ENCODE results near the gene EXOC1.

The EXOC1 gene

GRCh38 chr4:55902677-55903076, 49.2 kb downstream of the EXOC1 start:
- H3K9ac ChIP-seq: no peak overlapping the region
- TF ChIP-seq Cebpa-rat (IDR thresholded peaks at IDR 0.05): no peak

GRCh38 chr4:55903577-55903976, 50.1 kb downstream of the EXOC1 start:
- Histone ChIP-seq H3K4me3 (no peak overlapping the region), H3K4me2 (no peak overlapping the region), H4K20me1 (no peaks in the 10 kb centered on the region), H3K9ac (no peak overlapping the region), H3K27ac (no peak overlapping the region), H3K36me3 (peaks cover 41% of the 10 kb centered on the region), H3K9me3 (no peaks in the 10 kb centered on the region), H3K4me1 (no peaks in the 10 kb centered on the region), H3K27me3 (no peaks in the 10 kb centered on the region)
- no peak for TF ChIP-seq Cebpa-rat (IDR thresholded peaks at IDR 0.05)

More at GRCh38 chr4:55902677-55903076, 49.2 kb downstream of the EXOC1 start:
- H3K36me3 ChIP-seq: peaks cover 46% of the 10 kb centered on the region
- no peaks in the 10 kb centered on the region for H3K9me3 ChIP-seq
- no peaks in the 10 kb centered on the region for H4K20me1 ChIP-seq
- no peak overlapping the region for H3K27ac ChIP-seq
- no peaks in the 10 kb centered on the region for H3K4me1 ChIP-seq
- no peaks in the 10 kb centered on the region for H3K27me3 ChIP-seq
- no peak overlapping the region for H3K4me2 ChIP-seq
- H3K4me3 ChIP-seq: no peak overlapping the region

DNA sequence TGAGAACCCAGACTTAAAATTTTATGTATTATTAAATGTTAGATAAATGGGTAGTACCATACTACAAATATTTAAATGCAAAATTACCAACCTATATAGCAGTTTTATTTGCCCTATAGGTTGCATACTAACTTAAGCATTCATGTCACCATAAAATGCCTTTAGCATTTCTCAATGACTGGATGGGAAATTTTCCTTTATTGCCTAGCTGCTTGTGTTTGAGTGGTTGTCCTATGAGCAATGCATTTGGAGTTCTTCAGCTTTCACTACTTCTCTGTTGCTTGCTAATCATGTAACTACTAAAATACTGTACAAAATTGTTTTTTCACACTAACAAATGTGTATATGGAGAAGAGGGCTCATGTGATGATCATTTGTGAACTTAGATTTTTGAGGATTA, 51.1 kb downstream of the EXOC1 start:
- no peaks in the 10 kb centered on the region for H3K4me1 ChIP-seq
- no peaks in the 10 kb centered on the region for H3K27me3 ChIP-seq
- H3K4me3 ChIP-seq: no peak overlapping the region
- H3K27ac ChIP-seq: no peak overlapping the region
- TF ChIP-seq Cebpa-rat (IDR thresholded peaks at IDR 0.05): no peak
- H4K20me1 ChIP-seq: no peaks in the 10 kb centered on the region
- no peak overlapping the region for H3K4me2 ChIP-seq
- H3K36me3 ChIP-seq: peaks cover 41% of the 10 kb centered on the region
- H3K9me3 ChIP-seq: no peaks in the 10 kb centered on the region
- H3K9ac ChIP-seq: no peak overlapping the region

DNA sequence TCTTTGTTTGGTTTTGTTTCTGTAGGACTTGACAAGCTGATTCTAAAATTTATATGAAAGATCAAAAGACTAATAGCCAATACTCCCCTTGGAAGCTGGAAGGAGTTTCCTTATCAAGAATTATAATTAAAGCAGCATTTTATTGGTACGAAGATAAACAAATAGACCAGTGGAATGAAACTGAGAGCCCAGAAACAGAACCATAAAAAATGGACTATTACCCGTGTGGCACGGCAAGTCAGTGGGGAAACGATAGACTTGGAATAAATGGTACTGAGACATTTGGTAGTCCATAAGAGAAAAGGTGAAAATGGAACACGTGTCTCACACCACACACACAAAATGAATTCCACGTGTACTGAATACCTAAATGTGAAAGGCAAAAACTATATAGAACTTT, 52.9 kb downstream of the EXOC1 start:
- H3K4me1 ChIP-seq: no peaks in the 10 kb centered on the region
- H3K27me3 ChIP-seq: no peaks in the 10 kb centered on the region
- H3K4me2 ChIP-seq: no peak overlapping the region
- no peak overlapping the region for H3K4me3 ChIP-seq
- H3K27ac ChIP-seq: no peak overlapping the region
- H3K36me3 ChIP-seq: peaks cover 33% of the 10 kb centered on the region
- no peak for TF ChIP-seq Cebpa-rat (IDR thresholded peaks at IDR 0.05)
- H4K20me1 ChIP-seq: no peaks in the 10 kb centered on the region
- no peak overlapping the region for H3K9ac ChIP-seq
- no peaks in the 10 kb centered on the region for H3K9me3 ChIP-seq

GRCh38 chr4:55906989-55907388, 53.5 kb downstream of the EXOC1 start:
- Histone ChIP-seq H3K9ac (no peak overlapping the region), H3K4me1 (no peaks in the 10 kb centered on the region), H3K27ac (no peak overlapping the region), H3K27me3 (no peaks in the 10 kb centered on the region), H4K20me1 (no peaks in the 10 kb centered on the region), H3K9me3 (no peaks in the 10 kb centered on the region), H3K36me3 (peaks cover 33% of the 10 kb centered on the region), H3K4me2 (no peak overlapping the region), H3K4me3 (no peak overlapping the region)
- TF ChIP-seq Cebpa-rat (IDR thresholded peaks at IDR 0.05): no peak

DNA sequence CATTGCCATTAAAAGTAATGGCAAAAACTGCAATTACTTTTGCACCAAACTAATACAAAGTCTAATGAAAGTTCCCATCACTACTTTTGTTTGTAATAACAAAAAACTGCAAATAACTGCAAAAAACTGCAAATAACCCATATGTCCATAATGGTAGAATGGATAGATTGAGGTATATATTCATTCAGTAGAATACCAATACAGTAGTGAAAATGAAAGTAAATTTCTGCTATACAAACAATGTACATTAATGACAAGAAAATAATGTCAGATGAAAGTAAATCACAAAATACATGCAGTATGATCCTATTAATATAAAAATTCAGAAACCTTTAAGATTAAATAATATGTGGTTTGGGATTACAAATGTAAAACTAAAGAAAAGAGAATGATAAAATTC, 54.0 kb downstream of the EXOC1 start:
- Histone ChIP-seq H3K4me2 (no peak overlapping the region), H3K4me1 (no peaks in the 10 kb centered on the region), H3K36me3 (peaks cover 29% of the 10 kb centered on the region), H3K9me3 (no peaks in the 10 kb centered on the region), H3K9ac (no peak overlapping the region), H4K20me1 (no peaks in the 10 kb centered on the region), H3K27ac (no peak overlapping the region), H3K27me3 (no peaks in the 10 kb centered on the region), H3K4me3 (no peak overlapping the region)
- no peak for TF ChIP-seq Cebpa-rat (IDR thresholded peaks at IDR 0.05)

DNA sequence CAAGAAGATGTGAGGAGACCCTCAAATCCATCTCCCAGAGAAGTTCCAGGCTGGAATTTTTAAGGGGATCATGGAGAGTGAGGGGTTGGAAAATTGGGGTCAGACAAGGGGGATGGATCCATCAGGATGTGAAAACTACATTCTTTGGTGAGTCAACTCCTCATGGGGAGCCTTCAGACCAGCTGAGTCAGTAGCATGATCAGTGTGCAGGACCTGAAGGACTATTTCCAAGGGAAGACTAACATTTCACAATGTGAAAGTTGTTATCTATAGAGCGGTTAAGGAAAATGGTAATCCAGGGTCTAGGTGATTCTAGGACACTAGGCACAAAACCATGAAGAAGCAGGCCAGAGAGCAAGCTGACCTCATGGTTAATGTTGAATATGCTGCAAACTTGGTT, 56.7 kb downstream of the EXOC1 start:
- no peak overlapping the region for H3K27ac ChIP-seq
- no peak overlapping the region for H3K9ac ChIP-seq
- H3K4me1 ChIP-seq: no peaks in the 10 kb centered on the region
- peaks cover 9% of the 10 kb centered on the region for H3K36me3 ChIP-seq
- H3K9me3 ChIP-seq: no peaks in the 10 kb centered on the region
- no peak for TF ChIP-seq Cebpa-rat (IDR thresholded peaks at IDR 0.05)
- H3K4me3 ChIP-seq: no peak overlapping the region
- H4K20me1 ChIP-seq: no peaks in the 10 kb centered on the region
- no peaks in the 10 kb centered on the region for H3K27me3 ChIP-seq
- H3K4me2 ChIP-seq: no peak overlapping the region

GRCh38 chr4:55912249-55912648, 58.8 kb downstream of the EXOC1 start:
- H3K9me3 ChIP-seq: no peaks in the 10 kb centered on the region
- H4K20me1 ChIP-seq: no peaks in the 10 kb centered on the region
- no peak overlapping the region for H3K4me3 ChIP-seq
- no peak overlapping the region for H3K4me2 ChIP-seq
- H3K27ac ChIP-seq: no peak overlapping the region
- H3K36me3 ChIP-seq: no peaks in the 10 kb centered on the region
- no peaks in the 10 kb centered on the region for H3K4me1 ChIP-seq
- no peaks in the 10 kb centered on the region for H3K27me3 ChIP-seq
- no peak for TF ChIP-seq Cebpa-rat (IDR thresholded peaks at IDR 0.05)
- H3K9ac ChIP-seq: no peak overlapping the region

GRCh38 chr4:55920571-55920970, 67.1 kb downstream of the EXOC1 start:
- no peak overlapping the region for H3K4me3 ChIP-seq

DNA sequence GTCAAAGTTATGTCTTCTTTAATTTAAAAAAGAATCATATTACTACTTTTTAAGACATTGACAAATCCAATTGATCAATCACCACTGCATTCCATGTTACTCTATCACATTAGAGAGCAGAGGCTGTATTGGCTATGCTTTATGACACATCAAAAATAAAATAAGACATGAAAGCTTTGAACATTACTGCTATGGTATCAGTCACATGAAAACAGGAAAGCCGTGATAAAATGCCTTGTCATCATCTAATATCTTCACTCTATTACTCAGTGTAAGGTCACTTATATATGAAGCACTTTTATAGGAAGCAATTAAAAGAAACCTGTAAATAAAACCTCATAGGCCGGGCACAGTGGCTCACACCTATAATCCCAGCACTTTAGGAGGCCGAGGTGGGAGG, 67.6 kb downstream of the EXOC1 start:
- Histone ChIP-seq H3K4me3 (no peak overlapping the region), H3K27ac (no peak overlapping the region), H3K27me3 (no peaks in the 10 kb centered on the region), H3K9ac (no peak overlapping the region), H3K9me3 (no peaks in the 10 kb centered on the region), H3K4me2 (no peak overlapping the region), H3K36me3 (no peaks in the 10 kb centered on the region), H3K4me1 (no peaks in the 10 kb centered on the region), H4K20me1 (no peaks in the 10 kb centered on the region)
- no peak for TF ChIP-seq Cebpa-rat (IDR thresholded peaks at IDR 0.05)

More at GRCh38 chr4:55920571-55920970, 67.1 kb downstream of the EXOC1 start:
- no peak overlapping the region for H3K4me2 ChIP-seq
- H3K9ac ChIP-seq: no peak overlapping the region
- no peak overlapping the region for H3K27ac ChIP-seq
- H3K9me3 ChIP-seq: no peaks in the 10 kb centered on the region
- no peaks in the 10 kb centered on the region for H3K27me3 ChIP-seq
- no peaks in the 10 kb centered on the region for H3K4me1 ChIP-seq
- no peaks in the 10 kb centered on the region for H3K36me3 ChIP-seq
- TF ChIP-seq Cebpa-rat (IDR thresholded peaks at IDR 0.05): no peak
- no peaks in the 10 kb centered on the region for H4K20me1 ChIP-seq

DNA sequence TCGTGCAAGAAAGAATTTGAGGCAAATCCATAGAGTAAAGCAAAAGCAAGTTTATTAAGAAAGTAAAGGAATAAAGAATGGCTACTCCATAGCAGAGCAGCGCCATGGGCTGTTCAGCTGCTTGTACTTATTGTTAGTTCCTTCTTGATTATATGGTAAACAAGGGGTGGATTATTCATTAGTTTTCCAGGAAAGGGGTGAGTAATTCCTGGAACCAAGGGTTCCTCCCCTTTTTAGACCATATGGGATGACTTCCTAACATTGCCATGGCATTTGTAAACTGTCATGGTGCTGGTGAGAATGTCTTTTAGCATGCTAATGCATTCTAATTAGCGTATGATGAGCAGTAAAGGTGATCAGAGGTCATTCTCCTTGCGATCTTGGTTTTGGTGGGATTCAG, 71.8 kb downstream of the EXOC1 start:
- H3K36me3 ChIP-seq: no peaks in the 10 kb centered on the region
- no peak overlapping the region for H3K4me2 ChIP-seq
- no peak overlapping the region for H3K4me3 ChIP-seq
- no peaks in the 10 kb centered on the region for H3K4me1 ChIP-seq
- H3K9ac ChIP-seq: no peak overlapping the region
- no peaks in the 10 kb centered on the region for H3K9me3 ChIP-seq
- H4K20me1 ChIP-seq: no peaks in the 10 kb centered on the region
- no peak overlapping the region for H3K27ac ChIP-seq
- H3K27me3 ChIP-seq: no peaks in the 10 kb centered on the region
- no peak for TF ChIP-seq Cebpa-rat (IDR thresholded peaks at IDR 0.05)
